NCI-H510A treated with DMSO at 0.1 percent for 48 hours (cell line): ENCODE results near the gene CCNQ.
"Not testable (repeated sequence)": the region's sequence is repeated elsewhere in the genome, so short reads cannot be mapped to it uniquely, and the experiment has no call there.

Experiments
- DNase-seq: peaks from one replicate; lab custom pipeline; 2025; lab: John Stamatoyannopoulos, UW

The CCNQ gene

GRCh38 chrX:153623310-153624029 is 24.5 kb upstream of the CCNQ start:
- no peak for DNase-seq

DNA sequence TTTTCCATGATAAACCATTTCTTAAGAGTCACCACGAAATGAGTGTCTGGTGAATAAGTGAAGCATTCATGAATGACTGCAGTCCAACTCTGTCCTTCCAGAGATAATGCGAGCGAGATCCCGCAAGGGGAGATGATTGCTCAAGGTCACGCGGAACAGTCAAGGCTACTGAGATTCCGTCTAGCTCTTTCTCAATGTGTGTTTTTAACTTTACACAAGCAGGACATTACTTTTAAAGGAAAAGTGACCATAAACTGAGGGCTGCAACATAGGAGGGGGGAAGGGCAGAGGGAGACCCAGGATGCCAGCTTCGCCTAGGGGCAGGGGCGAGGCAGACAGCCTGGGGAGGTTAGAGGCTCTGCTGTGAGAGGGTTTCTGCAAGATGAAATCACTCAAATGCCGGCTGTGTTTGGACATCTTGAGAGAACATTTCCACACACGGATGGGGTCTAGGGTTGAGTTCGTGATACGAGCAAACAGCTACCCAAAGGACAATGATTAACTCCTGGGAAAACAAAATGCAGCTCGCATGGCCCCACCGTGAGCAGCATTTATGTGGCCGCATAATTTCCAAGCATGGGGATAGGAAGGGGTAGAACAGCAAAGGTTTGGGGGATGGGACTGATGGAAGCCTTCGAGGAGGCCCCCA is 23.8 kb upstream of the CCNQ start:
- DNase-seq: no peak

GRCh38 chrX:153621949-153622598 is 23.1 kb upstream of the CCNQ start:
- DNase-seq: no peak

DNA sequence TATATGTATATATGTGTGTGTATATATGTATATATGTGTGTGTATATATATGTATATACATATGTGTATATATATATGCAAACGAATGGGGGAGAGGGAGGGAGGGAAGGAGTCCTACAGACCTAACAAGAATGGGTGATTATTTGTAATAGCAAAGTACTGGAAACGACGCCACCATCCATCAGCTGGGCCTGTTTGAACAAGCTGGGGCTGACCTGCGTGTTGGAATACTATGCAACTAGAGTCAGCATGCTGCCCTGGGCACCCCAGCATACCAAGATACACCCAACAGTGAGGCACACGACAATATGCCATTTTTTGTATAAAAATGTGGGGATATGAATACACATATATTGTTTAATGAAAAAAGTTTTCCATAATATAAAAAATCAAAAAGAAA is 21.6 kb upstream of the CCNQ start:
- DNase-seq: no peak

DNA sequence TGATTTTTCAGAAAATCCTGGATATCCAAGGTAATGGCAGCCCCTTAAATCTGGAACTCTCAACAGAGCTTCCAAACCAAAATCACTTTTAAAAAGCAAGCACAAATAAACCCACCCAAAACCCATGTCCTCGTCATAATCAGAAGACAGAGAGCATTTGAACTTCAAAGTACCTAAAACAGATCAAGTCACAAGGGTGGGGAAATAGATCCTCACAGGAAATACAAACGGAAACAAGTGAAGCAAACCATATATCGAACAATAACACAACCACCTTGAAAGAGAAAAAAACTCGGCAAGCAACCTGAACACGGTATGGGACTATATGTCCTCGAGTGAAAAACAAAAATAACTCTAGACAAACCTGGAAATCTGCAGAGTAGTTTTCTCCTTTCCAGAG is 15.9 kb upstream of the CCNQ start:
- DNase-seq: no peak

- DNase-seq: no peak
Observed at GRCh38 chrX:153612413-153612812, 13.5 kb upstream of the CCNQ start.

- no peak for DNase-seq
Observed at GRCh38 chrX:153611298-153612095, 12.6 kb upstream of the CCNQ start.

- no peak for DNase-seq
Observed at GRCh38 chrX:153610836-153611213, 11.9 kb upstream of the CCNQ start.

- peak; percentile 21 for DNase-seq
Observed at GRCh38 chrX:153609917-153610835, 11.2 kb upstream of the CCNQ start.

DNA sequence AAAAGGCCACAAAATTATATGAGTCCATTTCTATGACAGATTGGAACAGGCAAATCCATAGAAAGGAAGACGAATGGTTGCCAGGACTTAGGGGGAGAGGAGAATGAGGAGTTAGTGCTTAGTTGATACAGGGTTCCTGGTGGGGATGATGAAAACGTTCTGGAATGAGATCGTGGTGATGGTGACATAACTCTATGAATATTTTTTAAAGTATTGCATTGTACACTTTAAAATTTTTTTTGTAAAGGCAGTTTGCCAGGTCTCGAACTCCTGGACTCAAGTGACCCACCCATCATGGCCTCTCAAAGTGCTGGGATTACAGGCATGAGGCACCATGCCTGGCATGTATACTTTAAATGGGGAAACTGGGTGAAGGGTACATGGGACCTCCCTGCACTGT is 9.9 kb upstream of the CCNQ start:
- no peak for DNase-seq

GRCh38 chrX:153608376-153608775 is 9.4 kb upstream of the CCNQ start:
- no peak for DNase-seq

DNA sequence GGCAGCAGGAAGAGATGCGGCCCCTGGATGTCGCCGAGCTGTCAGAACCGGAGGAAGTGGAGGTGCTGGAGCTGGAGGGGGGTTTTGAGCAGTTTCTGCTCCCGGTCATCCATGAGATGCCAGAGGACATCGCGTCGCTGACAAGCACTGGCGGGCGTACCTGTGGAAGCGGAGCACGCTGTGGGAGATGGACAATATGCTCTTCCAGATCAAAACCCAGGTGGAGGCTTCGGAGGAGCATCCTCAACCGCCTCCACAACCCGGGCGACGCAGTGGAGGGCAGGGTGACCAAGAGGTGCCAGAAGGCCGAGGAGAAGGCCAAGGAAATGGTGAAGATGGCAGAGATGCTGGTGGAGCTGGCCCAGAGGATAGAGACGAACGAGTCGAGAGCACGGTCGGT is 7.6 kb upstream of the CCNQ start:
- DNase-seq: no peak

DNA sequence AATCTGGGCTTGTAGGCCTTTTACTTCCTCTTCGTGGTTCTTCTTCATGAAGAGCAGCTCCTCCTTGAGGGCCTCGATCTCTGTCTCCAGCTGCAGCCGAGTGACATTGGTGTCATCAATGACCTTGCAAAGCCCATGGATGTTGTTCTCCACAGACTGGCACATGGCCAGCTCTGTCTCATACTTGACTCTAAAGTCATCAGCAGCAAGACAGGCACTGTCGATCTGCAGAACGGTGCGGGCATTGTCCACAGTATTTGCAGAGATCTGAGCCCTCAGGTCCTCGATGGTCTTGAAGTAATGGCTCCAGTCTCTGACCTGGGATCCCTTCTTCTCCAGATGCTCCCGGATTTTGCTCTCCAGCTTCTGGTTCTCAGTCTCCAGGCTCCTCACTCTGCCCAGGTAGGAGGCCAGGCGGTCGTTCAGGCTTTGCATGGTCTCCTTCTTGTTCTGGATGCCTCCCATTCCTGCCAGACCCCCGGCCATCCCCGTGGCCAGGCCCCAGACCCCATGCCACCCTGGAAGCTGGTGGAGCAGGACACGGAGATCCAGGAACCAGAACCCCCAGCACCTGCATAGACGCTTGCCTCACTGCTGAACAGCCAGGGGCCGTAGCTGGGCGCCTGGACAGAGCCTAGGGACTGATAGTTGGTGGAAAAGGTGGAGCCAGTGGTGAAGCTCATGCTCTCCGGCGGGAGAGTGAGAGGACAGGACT is 5.9 kb upstream of the CCNQ start:
- not testable (repeated sequence) for DNase-seq

DNA sequence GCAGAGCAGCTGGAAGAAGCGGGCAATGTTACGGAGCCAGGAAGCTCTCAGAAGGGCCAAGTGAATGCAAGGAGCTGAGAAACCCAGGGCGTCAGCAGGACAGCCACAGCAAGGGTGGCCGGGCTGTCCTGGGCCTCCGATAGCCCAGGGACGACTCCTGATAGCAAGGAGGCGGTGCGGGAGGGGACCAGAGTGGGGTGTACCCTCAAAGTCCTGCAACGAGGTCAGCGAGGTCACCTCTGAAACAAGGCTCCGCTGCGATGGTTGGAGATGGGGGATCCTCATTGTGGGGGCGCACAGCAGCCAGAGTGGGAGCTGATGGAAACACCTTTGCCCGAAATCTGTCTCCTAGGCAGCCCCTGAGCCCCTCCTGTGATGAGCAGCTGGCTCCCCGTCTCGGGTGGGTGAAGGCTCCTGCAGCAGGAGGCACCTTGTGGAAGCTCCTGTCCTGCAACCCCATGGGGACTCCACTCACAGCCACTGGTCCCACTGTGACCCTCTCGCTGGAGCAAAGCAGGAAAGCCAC is 4.3 kb upstream of the CCNQ start:
- DNase-seq: no peak

GRCh38 chrX:153602601-153603000 is 3.7 kb upstream of the CCNQ start:
- DNase-seq: no peak

DNA sequence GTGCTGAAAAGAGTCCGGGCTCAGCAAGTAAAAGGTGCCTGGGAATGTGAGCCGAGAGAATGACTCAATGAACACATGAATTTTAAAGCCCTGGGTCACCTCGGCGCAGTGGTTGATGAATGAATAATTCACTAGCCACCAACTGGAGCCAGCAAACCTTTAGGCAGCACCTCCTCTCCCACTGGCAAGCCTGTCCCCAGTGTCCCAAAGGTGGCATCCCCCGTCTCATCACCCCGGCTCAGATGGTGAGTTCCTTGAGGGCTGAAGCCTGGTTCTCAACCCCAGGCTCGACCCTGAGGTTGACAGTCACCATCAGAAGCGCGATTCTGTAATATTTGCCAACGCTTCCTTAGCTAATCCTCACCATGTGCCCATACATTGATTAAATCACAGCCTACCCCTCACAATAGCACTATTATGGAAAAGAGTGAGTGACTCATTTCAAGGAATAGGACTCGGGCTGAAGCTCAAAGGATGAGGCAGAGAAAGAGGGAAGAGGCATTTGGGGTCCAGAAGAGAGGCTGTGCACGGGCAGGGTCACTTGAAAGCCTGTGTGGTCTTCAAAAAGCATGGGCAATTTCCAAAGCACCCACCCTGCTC is 2.7 kb upstream of the CCNQ start:
- no peak for DNase-seq

- DNase-seq: no peak
Observed at GRCh38 chrX:153600921-153601320, 2.0 kb upstream of the CCNQ start.

DNA sequence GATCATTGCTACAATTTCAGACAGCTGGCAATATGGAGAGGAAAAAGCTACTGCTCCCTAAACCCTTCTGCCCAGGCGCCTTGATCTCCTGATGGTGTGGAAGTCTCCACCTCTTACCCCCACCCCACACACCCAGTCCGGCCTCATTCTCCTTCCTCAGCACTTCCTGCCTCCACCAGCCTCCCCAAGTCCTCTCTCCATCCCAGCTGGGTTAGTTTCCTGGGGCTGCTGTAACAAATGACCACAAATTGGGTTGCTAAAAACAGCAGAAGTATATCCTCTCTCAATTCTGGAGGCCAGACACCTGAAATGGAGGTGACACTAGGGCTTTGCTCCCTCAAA is 1.1 kb upstream of the CCNQ start:
- no peak for DNase-seq

DNA sequence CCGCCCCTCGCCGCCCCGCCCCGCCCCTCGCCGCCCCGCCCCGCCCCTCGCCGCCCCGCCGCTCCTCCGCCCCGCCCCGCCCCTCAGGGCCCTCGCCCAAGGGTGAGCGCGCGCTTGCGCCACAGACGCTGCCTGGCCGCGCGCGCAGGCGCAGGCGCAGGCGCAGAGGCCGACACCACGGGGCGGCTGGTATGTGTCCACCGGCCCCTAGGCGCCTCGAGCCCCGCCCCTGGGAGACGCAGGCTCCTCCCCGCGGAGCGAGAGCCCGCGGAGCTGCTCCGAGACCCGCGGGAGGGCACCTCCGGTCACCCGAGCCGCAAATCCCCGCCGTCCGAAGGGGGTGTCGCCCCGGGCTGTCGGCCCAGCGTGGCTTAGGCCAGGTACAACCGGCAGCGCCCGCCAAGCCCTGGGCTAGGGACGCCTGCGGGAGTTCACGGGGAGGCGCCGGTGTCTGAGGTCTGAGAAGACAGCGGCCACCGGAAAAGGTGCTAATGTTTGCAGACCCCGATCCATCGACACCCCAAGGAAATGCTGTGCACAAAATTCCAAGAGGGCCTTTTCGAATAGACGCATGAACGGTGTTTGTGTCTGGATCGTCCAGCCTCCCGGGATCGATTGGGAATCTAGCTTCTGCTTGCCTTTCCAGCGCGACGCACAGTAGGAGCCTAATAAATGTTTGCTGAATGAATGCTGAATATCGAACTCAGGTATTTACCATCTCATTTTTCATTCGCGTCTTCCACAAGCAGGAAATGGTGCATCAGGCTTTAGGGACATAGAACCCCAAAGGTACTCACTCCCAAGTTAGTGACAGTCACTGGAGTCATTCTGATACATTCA is 473 bp upstream of the CCNQ start:
- peak; percentile 73 for DNase-seq
